K562 (cell line): ENCODE data around the gene RHEBL1. TPM values are rescaled to one million over a fixed set of nuclear protein-coding genes. Genes with fewer than 3 reads are reported as not detected.

ENCODE experiments used
- C11orf30 ChIP-seq: fragments of 450-650 bp; IDR thresholded peaks from 2 replicates; pipeline ENCODE4 v1.6.1; 2016; ENCODE audit warnings: low read depth, mild to moderate bottlenecking
- CC2D1A ChIP-seq: fragments of 450-650 bp; IDR thresholded peaks from 2 replicates; pipeline ENCODE4 v1.6.1; 2017; ENCODE audit warnings: mild to moderate bottlenecking
- EP300 ChIP-seq: IDR thresholded peaks from 2 replicates; pipeline ENCODE4 v1.6.1; 2012; ENCODE audit warnings: low read length, improper control_type of control experiment
- FOXK2 ChIP-seq, 2 experiments: fragments of 450-650 bp; IDR thresholded peaks in 1 of 2; conservative IDR thresholded peaks in 1 of 2; 2 replicates each; pipeline ENCODE4 v1.6.1; 2016; ENCODE audit warnings: low read depth in 2 of 2, mild to moderate bottlenecking in 1 of 2
- HDAC1 ChIP-seq, 2 experiments: fragments of 450-650 bp; IDR thresholded peaks; 2 replicates each; pipeline ENCODE4 v1.6.1; 2016 to 2017; ENCODE audit warnings: inconsistent platforms in 1 of 2, mild to moderate bottlenecking in 1 of 2, moderate library complexity in 1 of 2
- IRF2 ChIP-seq: sonication (generic); formaldehyde crosslinking; IDR thresholded peaks from 2 replicates; pipeline ENCODE4 v1.8.1; 2022; ENCODE audit warnings: mild to moderate bottlenecking, missing genetic modification reagents
- NFE2 ChIP-seq: IDR thresholded peaks from 2 replicates; pipeline ENCODE4 v1.6.1; 2014; ENCODE audit warnings: antibody characterized with exemption, low read depth
- RB1 ChIP-seq: fragments of 450-650 bp; IDR thresholded peaks from 2 replicates; pipeline ENCODE4 v1.6.1; 2017; ENCODE audit warnings: low read depth, mild to moderate bottlenecking
- REST ChIP-seq, 2 experiments: fragments of 450-650 bp; formaldehyde crosslinking in 1 of 2; IDR thresholded peaks; 2 replicates each; pipeline versions ENCODE4 v1.4.0 to v1.6.1; 2014 to 2020; ENCODE audit warnings: mild to moderate bottlenecking in 2 of 2, borderline replicate concordance in 1 of 2, low read depth in 1 of 2
- SRSF9 ChIP-seq: fragments of 200-400 bp; formaldehyde crosslinking; IDR thresholded peaks from 2 replicates; pipeline ENCODE4 v1.6.1; 2017; ENCODE audit warnings: low read depth, low read length, borderline replicate concordance
- TOE1 ChIP-seq, 2 experiments: fragments of 450-650 bp in 1 of 2; sonication (generic) in 1 of 2; formaldehyde crosslinking in 1 of 2; IDR thresholded peaks; 2 replicates each; pipeline versions ENCODE4 v1.7.1 to v1.8.0; 2016 to 2022; ENCODE audit warnings: borderline replicate concordance in 2 of 2, mild to moderate bottlenecking in 2 of 2, antibody characterized with exemption in 1 of 2, inconsistent platforms in 1 of 2, low read depth in 1 of 2, missing genetic modification reagents in 1 of 2, moderate library complexity in 1 of 2
- TRIM28 ChIP-seq: fragments of 450-650 bp; IDR thresholded peaks from 2 replicates; pipeline ENCODE4 v1.6.1; 2017
- VEZF1 ChIP-seq: fragments of 200-800 bp; sonication (Bioruptor generic); IDR thresholded peaks from 2 replicates; pipeline ENCODE4 v1.6.1; 2017; ENCODE audit warnings: missing genetic modification characterization, missing compliant biosample characterization
- ZEB2 ChIP-seq: fragments of 450-650 bp; IDR thresholded peaks from 2 replicates; pipeline ENCODE4 v1.6.1; 2016
- ZNF57 ChIP-seq: fragments of 450-650 bp; formaldehyde crosslinking; IDR thresholded peaks from 2 replicates; pipeline ENCODE4 v1.4.0; 2020; ENCODE audit warnings: mild to moderate bottlenecking, moderate library complexity
- polyA plus RNA-seq, 8 experiments: library from polyadenylated mRNA; depleted of rRNA in 4 of 8; stranded (reverse) in 5 of 8; unstranded in 3 of 8; fragments of >200 nt; fragmentation: Nextera tagmentation in 2 of 8; fragmentation: Illumina TruSeq in 1 of 8; extraction: Ambion mirVana in 2 of 8; extraction: Trizol in 1 of 8; gene quantifications; 2 replicates each; pipeline versions ENCODE4 v1.2.1 to v1.2.3, GENCODE V29; 2011 to 2014; ENCODE audit warnings: inconsistent platforms in 1 of 8, missing spikeins in 1 of 8
- total RNA-seq, 7 experiments: library from RNA; depleted of rRNA in 6 of 7; stranded (reverse); fragments of >200 nt in 6 of 7; fragmentation: Illumina TruSeq in 2 of 7; extraction: Trizol in 2 of 7; gene quantifications; 2 replicates each; pipeline versions ENCODE4 v1.2.1 to v1.2.3, GENCODE V29; 2011 to 2021; ENCODE audit warnings: low replicate concordance in 1 of 7
- TF ChIP-seq, protein P1 (sequence below), 2 experiments: fragments of 450-650 bp; conservative IDR thresholded peaks; 2 replicates each; pipeline ENCODE4 v1.6.1; 2017; ENCODE audit warnings: mild to moderate bottlenecking in 2 of 2, moderate library complexity in 2 of 2

Gene RHEBL1
- total and polyA plus RNA-seq, 9 of the 15 experiments (the other 6 are each of a cell fraction or from before 2014, with no cell fraction given): 4.3 to 36.1 (median 8.2) TPM

GRCh38 chr12:49088150-49088931 is 18.6 kb upstream of the RHEBL1 start (continued):
- TF ChIP-seq ZNF57 (CRISPR knock-in tag) (peak; percentile 100), IRF2 (CRISPR knock-in tag) (no peak), CC2D1A (peak; percentile 66; the same call in 1 of the 2 replicates), NFE2 (peak; percentile 63), RB1 (0 out of 2 replicates have a peak, but pooled peaks have one; percentile 34), SRSF9 (no peak), C11orf30 (peak; percentile 55), REST (IDR thresholded peaks at IDR 0.05; ENCODE audit: borderline replicate concordance) (peak; percentile 86), REST (CRISPR knock-in tag; IDR thresholded peaks at IDR 0.05; ENCODE audit: low read depth) (peak; percentile 32; the same call in 1 of the 2 replicates), VEZF1 (CRISPR knock-in tag) (peak; percentile 41), ZEB2 (peak; percentile 49; the same call in 1 of the 2 replicates), TOE1 (IDR thresholded peaks at IDR 0.05; ENCODE audit: borderline replicate concordance) (peak; percentile 62; the same call in 1 of the 2 replicates), TOE1 (CRISPR knock-in tag; IDR thresholded peaks at IDR 0.05; ENCODE audit: borderline replicate concordance, low read depth) (no peak), TRIM28 (peak; percentile 72; the same call in 1 of the 2 replicates), HDAC1 (IDR thresholded peaks at IDR 0.05) (no peak; a peak in 1 of 4 replicates), EP300 (peak; percentile 39; the same call in 1 of the 2 replicates), FOXK2 (conservative IDR thresholded peaks at IDR 0.05 in 1 of 2, IDR thresholded peaks at IDR 0.05 in 1 of 2; ENCODE audit: low read depth in 2 of 2) (peak in 1 of 2 experiments; percentile 9; a peak in 1 of 4 replicates)
- TF ChIP-seq, protein P1, sequence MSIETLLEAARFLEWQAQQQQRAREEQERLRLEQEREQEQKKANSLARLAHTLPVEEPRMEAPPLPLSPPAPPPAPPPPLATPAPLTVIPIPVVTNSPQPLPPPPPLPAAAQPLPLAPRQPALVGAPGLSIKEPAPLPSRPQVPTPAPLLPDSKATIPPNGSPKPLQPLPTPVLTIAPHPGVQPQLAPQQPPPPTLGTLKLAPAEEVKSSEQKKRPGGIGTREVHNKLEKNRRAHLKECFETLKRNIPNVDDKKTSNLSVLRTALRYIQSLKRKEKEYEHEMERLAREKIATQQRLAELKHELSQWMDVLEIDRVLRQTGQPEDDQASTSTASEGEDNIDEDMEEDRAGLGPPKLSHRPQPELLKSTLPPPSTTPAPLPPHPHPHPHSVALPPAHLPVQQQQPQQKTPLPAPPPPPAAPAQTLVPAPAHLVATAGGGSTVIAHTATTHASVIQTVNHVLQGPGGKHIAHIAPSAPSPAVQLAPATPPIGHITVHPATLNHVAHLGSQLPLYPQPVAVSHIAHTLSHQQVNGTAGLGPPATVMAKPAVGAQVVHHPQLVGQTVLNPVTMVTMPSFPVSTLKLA (conservative IDR thresholded peaks at IDR 0.05): peak in 1 of 2 experiments; percentile 41; a peak in 1 of 4 replicates
